K562 (cell line): ENCODE data around the gene HERC5. TPM values are rescaled to one million over a fixed set of nuclear protein-coding genes. Genes with fewer than 3 reads are reported as not detected.

ENCODE experiments used
- CBX8 ChIP-seq: fragments of 200-600 bp; sonication (generic); IDR thresholded peaks from 2 replicates; pipeline ENCODE4 v1.6.1; 2012; ENCODE audit warnings: borderline replicate concordance, mixed run types, low read depth, mild to moderate bottlenecking, moderate library complexity, mixed read lengths, low read length, control low read depth, inconsistent platforms; ENCODE audit not compliant: poor library complexity, severe bottlenecking; ENCODE audit errors: extremely low read depth
- CREB3L1 ChIP-seq: fragments of 450-650 bp; IDR thresholded peaks from 2 replicates; pipeline ENCODE4 v1.6.1; 2014; ENCODE audit warnings: low read depth, mild to moderate bottlenecking, moderate library complexity, borderline replicate concordance
- LARP7 ChIP-seq: fragments of 450-650 bp; IDR thresholded peaks from 2 replicates; pipeline ENCODE4 v1.6.1; 2016
- MNT ChIP-seq, 2 experiments: fragments of 450-650 bp; conservative IDR thresholded peaks; 2 replicates each; pipeline ENCODE4 v1.6.1; 2017; ENCODE audit warnings: mild to moderate bottlenecking in 2 of 2, moderate library complexity in 2 of 2
- ZBTB8A ChIP-seq: fragments of 450-650 bp; IDR thresholded peaks from 2 replicates; pipeline ENCODE4 v1.6.1; 2018; ENCODE audit warnings: mild to moderate bottlenecking, moderate library complexity; ENCODE audit not compliant: partially characterized antibody
- ZNF217 ChIP-seq: sonication (generic); formaldehyde crosslinking; IDR thresholded peaks from 2 replicates; pipeline ENCODE4 v1.8.0; 2022; ENCODE audit warnings: mild to moderate bottlenecking, missing genetic modification reagents
- ZNF511 ChIP-seq: sonication (generic); formaldehyde crosslinking; IDR thresholded peaks from 2 replicates; pipeline ENCODE4 v1.8.0; 2022; ENCODE audit warnings: mild to moderate bottlenecking, missing genetic modification reagents
- polyA plus RNA-seq, 8 experiments: library from polyadenylated mRNA; depleted of rRNA in 4 of 8; stranded (reverse) in 5 of 8; unstranded in 3 of 8; fragments of >200 nt; fragmentation: Nextera tagmentation in 2 of 8; fragmentation: Illumina TruSeq in 1 of 8; extraction: Ambion mirVana in 2 of 8; extraction: Trizol in 1 of 8; gene quantifications; 2 replicates each; pipeline versions ENCODE4 v1.2.1 to v1.2.3, GENCODE V29; 2011 to 2014; ENCODE audit warnings: inconsistent platforms in 1 of 8, missing spikeins in 1 of 8
- total RNA-seq, 7 experiments: library from RNA; depleted of rRNA in 6 of 7; stranded (reverse); fragments of >200 nt in 6 of 7; fragmentation: Illumina TruSeq in 2 of 7; extraction: Trizol in 2 of 7; gene quantifications; 2 replicates each; pipeline versions ENCODE4 v1.2.1 to v1.2.3, GENCODE V29; 2011 to 2021; ENCODE audit warnings: low replicate concordance in 1 of 7
- TF ChIP-seq, protein P1 (sequence below): sonication (generic); formaldehyde crosslinking; IDR thresholded peaks from 2 replicates; pipeline ENCODE4 v1.8.0; 2022; ENCODE audit warnings: mild to moderate bottlenecking, missing genetic modification reagents

Gene HERC5
- total and polyA plus RNA-seq, 9 of the 15 experiments (the other 6 are each of a cell fraction or from before 2014, with no cell fraction given), result 0.18 TPM; not detected in 8

- TF ChIP-seq CBX8, result no peak
- peak; percentile 52 to 83 for TF ChIP-seq MNT (conservative IDR thresholded peaks at IDR 0.05)
- TF ChIP-seq, protein P1, sequence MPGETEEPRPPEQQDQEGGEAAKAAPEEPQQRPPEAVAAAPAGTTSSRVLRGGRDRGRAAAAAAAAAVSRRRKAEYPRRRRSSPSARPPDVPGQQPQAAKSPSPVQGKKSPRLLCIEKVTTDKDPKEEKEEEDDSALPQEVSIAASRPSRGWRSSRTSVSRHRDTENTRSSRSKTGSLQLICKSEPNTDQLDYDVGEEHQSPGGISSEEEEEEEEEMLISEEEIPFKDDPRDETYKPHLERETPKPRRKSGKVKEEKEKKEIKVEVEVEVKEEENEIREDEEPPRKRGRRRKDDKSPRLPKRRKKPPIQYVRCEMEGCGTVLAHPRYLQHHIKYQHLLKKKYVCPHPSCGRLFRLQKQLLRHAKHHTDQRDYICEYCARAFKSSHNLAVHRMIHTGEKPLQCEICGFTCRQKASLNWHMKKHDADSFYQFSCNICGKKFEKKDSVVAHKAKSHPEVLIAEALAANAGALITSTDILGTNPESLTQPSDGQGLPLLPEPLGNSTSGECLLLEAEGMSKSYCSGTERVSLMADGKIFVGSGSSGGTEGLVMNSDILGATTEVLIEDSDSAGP, result no peak
- TF ChIP-seq ZNF511 (CRISPR knock-in tag), result peak; percentile 68; the same call in 1 of the 2 replicates
- no peak for TF ChIP-seq ZNF217 (CRISPR knock-in tag)
- TF ChIP-seq LARP7, result no peak
- no peak for TF ChIP-seq ZBTB8A
- TF ChIP-seq CREB3L1, result peak; percentile 38; the same call in 1 of the 2 replicates
These were observed 66.6 kb downstream of the HERC5 start, which contains the start of gene PYURF (continued) for GRCh38 chr4:88523325-88524129.
